Neuronal stem cell (in vitro differentiated cells): ENCODE measurements around the gene MICU1.

Experiments used
- DNase-seq: peaks from one replicate; pipeline ENCODE4 v3.0.0-alpha.2; 2013; ENCODE audit warnings: low spot score
- H2AFZ ChIP-seq: one replicate; pipeline ENCODE4 v1.6.1; 2013; ENCODE audit warnings: mild to moderate bottlenecking, low read length, inconsistent platforms
- H2AK5ac ChIP-seq: 2 replicates; pipeline ENCODE4 v1.6.1; 2013; ENCODE audit warnings: low read depth, mild to moderate bottlenecking, inconsistent platforms, low read length, moderate library complexity, mixed read lengths
- H2BK120ac ChIP-seq: 2 replicates; pipeline ENCODE4 v1.6.1; 2013; ENCODE audit warnings: low read depth, mild to moderate bottlenecking, inconsistent platforms, low read length, moderate library complexity, mixed read lengths
- H2BK12ac ChIP-seq: one replicate; pipeline ENCODE4 v1.6.1; 2013; ENCODE audit warnings: low read length, inconsistent platforms
- H2BK15ac ChIP-seq: 2 replicates; pipeline ENCODE4 v1.6.1; 2013; ENCODE audit warnings: mild to moderate bottlenecking, low read length, inconsistent platforms, mixed read lengths
- H2BK5ac ChIP-seq: one replicate; pipeline ENCODE4 v1.6.1; 2013; ENCODE audit warnings: inconsistent platforms, mild to moderate bottlenecking, low read length, moderate library complexity
- H3K14ac ChIP-seq: one replicate; pipeline ENCODE4 v1.6.1; 2013; ENCODE audit warnings: low read length, inconsistent platforms
- H3K18ac ChIP-seq: 2 replicates; pipeline ENCODE4 v1.6.1; 2013; ENCODE audit warnings: low read length, inconsistent platforms
- H3K23ac ChIP-seq: 2 replicates; pipeline ENCODE4 v1.6.1; 2013; ENCODE audit warnings: low read depth, mild to moderate bottlenecking, mixed read lengths, low read length, inconsistent platforms; ENCODE audit not compliant: poor library complexity
- H3K27ac ChIP-seq: replicated peaks from 3 replicates; pipeline ENCODE4 v1.5.1; 2013; ENCODE audit warnings: low read length, inconsistent platforms
- H3K27me3 ChIP-seq, 3 experiments: 2 replicates each; pipeline ENCODE4 v1.6.1; 2013; ENCODE audit warnings: low read length in 3 of 3, mild to moderate bottlenecking in 2 of 3, inconsistent platforms in 1 of 3, low read depth in 1 of 3, mixed read lengths in 1 of 3, moderate library complexity in 1 of 3; ENCODE audit not compliant: control insufficient read depth in 3 of 3, insufficient read depth in 3 of 3
- H3K36me3 ChIP-seq, 2 donors: replicated peaks in 1 of 2; 2 replicates each; pipeline ENCODE4 v1.6.1; 2013; ENCODE audit warnings: low read length in 2 of 2; ENCODE audit not compliant: control insufficient read depth in 2 of 2, insufficient read depth in 2 of 2
- H3K4ac ChIP-seq: 2 replicates; pipeline ENCODE4 v1.6.1; 2013; ENCODE audit warnings: inconsistent platforms, mild to moderate bottlenecking, low read length, moderate library complexity
- H3K4me1 ChIP-seq, 2 donors: 1 replicate in 1 of 2; 2 replicates in 1 of 2; pipeline ENCODE4 v1.6.1; 2013; ENCODE audit warnings: low read length in 2 of 2, low read depth in 1 of 2; ENCODE audit not compliant: control insufficient read depth in 2 of 2, insufficient read depth in 1 of 2
- H3K4me2 ChIP-seq: one replicate; pipeline ENCODE4 v1.6.1; 2013; ENCODE audit warnings: mild to moderate bottlenecking, low read length, inconsistent platforms; ENCODE audit not compliant: insufficient read depth, poor library complexity, severe bottlenecking
- H3K4me3 ChIP-seq, 2 donors: 2 replicates each; pipeline ENCODE4 v1.5.1; 2013; ENCODE audit warnings: low read length in 2 of 2, mild to moderate bottlenecking in 2 of 2, inconsistent platforms in 1 of 2, moderate library complexity in 1 of 2
- H3K79me1 ChIP-seq: one replicate; pipeline ENCODE4 v1.6.1; 2013; ENCODE audit warnings: low read depth, mild to moderate bottlenecking, inconsistent platforms, low read length, moderate library complexity
- H3K9ac ChIP-seq: one replicate; pipeline ENCODE4 v1.6.1; 2013; ENCODE audit warnings: mild to moderate bottlenecking, low read depth, low read length, inconsistent platforms; ENCODE audit not compliant: poor library complexity
- H3K9me3 ChIP-seq, 2 donors: replicated peaks in 1 of 2; 2 replicates each; pipeline versions ENCODE3 to v1.6.1; 2013; ENCODE audit warnings: low read length in 2 of 2, mild to moderate bottlenecking in 2 of 2, inconsistent platforms in 1 of 2, low read depth in 1 of 2, mixed read lengths in 1 of 2, moderate library complexity in 1 of 2; ENCODE audit not compliant: control insufficient read depth in 2 of 2, insufficient read depth in 1 of 2
- H4K8ac ChIP-seq: one replicate; pipeline ENCODE4 v1.6.1; 2013; ENCODE audit warnings: low read depth, mild to moderate bottlenecking, inconsistent platforms, low read length, moderate library complexity
- H4K91ac ChIP-seq: one replicate; pipeline ENCODE4 v1.6.1; 2013; ENCODE audit warnings: low read length, low read depth, mild to moderate bottlenecking, inconsistent platforms; ENCODE audit not compliant: poor library complexity
- WGBS, 2 donors: extraction: QIAGEN DNeasy Blood & Tissue Kit; methylation state at CpG; one replicate each; pipeline ENCODE4 v1.1.7; 2013; ENCODE audit warnings: missing lambda C conversion rate in 2 of 2, mixed read lengths in 1 of 2; ENCODE audit not compliant: insufficient read length in 2 of 2, insufficient replicate concordance in 1 of 2; ENCODE audit errors: extremely low coverage in 2 of 2; 5-methylcytosine and 5-hydroxymethylcytosine counted together

Gene MICU1

DNA sequence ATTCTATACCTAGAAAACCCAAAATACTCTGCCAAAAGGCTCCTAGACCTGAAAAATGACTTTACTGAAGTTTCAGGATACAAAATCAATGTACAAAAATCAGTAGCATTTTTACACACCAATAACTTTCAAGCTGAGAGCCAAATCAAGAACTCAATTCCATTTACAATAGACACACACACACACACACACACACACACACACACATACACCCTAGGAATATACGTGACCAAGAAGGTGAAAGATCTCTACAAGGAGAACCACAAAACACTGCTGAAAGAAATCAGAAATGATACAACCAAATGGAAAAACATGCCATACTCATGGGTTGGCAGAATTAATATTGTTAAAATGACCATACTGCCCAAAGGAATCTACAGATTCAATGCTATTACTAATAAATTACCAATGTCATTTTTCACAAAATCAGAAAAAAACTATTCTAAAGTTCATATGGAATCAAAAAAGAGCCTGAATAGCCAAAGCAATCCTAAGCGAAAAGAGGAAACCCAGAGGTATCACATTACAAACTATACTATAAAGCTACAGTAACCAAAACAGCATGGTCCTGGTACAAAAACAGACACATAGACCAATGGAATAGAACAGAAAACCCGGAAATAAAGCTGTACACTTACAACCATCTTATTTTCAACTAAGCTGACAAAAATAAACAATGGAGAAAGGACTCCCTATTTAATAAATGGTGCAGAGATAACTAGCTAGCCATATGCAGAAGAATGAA is 122.0 kb downstream of the MICU1 start:
- Histone ChIP-seq H2BK12ac (no peak overlapping the region), H3K36me3 (no peaks in the 10 kb centered on the region), H3K23ac (no peak overlapping the region), H3K27me3 (no peaks in the 10 kb centered on the region), H2BK5ac (no peak overlapping the region), H3K9me3 (peaks cover 0 to 8% of the 10 kb centered on the region in 2 donors), H2AFZ (no peak overlapping the region), H3K4me3 (no peak overlapping the region), H3K79me1 (no peaks in the 10 kb centered on the region), H4K8ac (no peak overlapping the region), H3K27ac (no peak overlapping the region), H3K4me1 (no peaks in the 10 kb centered on the region), H3K4ac (no peak overlapping the region), H3K18ac (no peak overlapping the region), H4K91ac (no peak overlapping the region), H3K14ac (no peak overlapping the region), H2BK15ac (no peak overlapping the region), H2AK5ac (no peak overlapping the region), H3K9ac (no peak overlapping the region), H2BK120ac (no peak overlapping the region), H3K4me2 (no peak overlapping the region)
- WGBS, 2 donors = no CpG with 5 or more reads among the region's 3 CpGs
- DNase-seq = no peak

DNA sequence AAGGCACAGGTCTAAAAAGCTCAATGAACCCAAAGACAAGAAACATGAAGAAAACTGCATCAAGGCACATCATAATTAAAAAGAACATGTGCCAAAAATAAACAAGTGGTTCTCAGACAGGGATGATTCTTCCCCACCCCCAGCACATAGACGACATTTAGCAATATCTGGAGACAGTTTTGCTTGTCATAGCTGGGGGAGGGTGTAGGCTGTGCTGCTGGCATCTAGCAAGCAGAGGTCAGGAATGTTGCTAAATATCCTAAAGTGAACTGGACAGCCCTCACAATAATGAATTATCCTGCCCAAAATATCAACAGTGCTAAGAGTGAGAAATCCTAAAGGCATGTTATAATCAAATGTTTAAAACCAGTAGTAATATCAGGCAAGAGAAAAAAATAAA is 122.6 kb downstream of the MICU1 start:
- Histone ChIP-seq H3K23ac (no peak overlapping the region), H3K4me3 (no peak overlapping the region), H2BK15ac (no peak overlapping the region), H2AFZ (no peak overlapping the region), H3K9ac (no peak overlapping the region), H4K91ac (no peak overlapping the region), H2AK5ac (no peak overlapping the region), H3K27me3 (no peaks in the 10 kb centered on the region), H3K79me1 (no peaks in the 10 kb centered on the region), H3K4ac (no peak overlapping the region), H2BK120ac (no peak overlapping the region), H3K36me3 (no peaks in the 10 kb centered on the region), H3K14ac (no peak overlapping the region), H4K8ac (no peak overlapping the region), H2BK5ac (no peak overlapping the region), H3K18ac (no peak overlapping the region), H2BK12ac (no peak overlapping the region), H3K4me2 (no peak overlapping the region), H3K9me3 (peaks cover 0 to 8% of the 10 kb centered on the region in 2 donors), H3K27ac (no peak overlapping the region), H3K4me1 (no peaks in the 10 kb centered on the region)
- WGBS, 2 donors = no CpG with 5 or more reads among the region's 1 CpG
- DNase-seq = no peak

DNA sequence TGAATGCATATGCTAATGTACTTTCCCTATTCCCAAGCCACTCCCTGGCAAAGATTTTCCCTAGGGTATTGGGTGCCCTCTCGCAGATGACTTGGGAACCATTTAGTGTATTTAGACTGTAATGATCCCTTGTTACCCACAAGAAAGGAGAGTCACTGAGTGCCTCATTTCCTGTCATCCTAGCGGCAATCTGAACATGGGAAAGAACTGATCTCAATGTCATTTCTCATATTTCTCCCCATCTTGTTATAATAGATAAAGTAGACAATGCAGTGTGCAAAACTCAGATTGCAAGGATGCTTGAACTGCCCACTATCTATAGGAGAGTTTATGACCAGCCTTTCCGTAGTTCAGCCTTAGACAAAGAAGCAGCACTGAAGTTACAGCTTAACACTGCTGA is 123.3 kb downstream of the MICU1 start:
- Histone ChIP-seq H3K27me3 (no peaks in the 10 kb centered on the region), H2AFZ (no peak overlapping the region), H3K4ac (no peak overlapping the region), H2AK5ac (no peak overlapping the region), H4K8ac (no peak overlapping the region), H3K36me3 (no peaks in the 10 kb centered on the region), H4K91ac (no peak overlapping the region), H2BK15ac (no peak overlapping the region), H3K79me1 (no peaks in the 10 kb centered on the region), H3K18ac (no peak overlapping the region), H2BK120ac (no peak overlapping the region), H3K9ac (no peak overlapping the region), H2BK5ac (no peak overlapping the region), H3K23ac (no peak overlapping the region), H2BK12ac (no peak overlapping the region), H3K4me3 (no peak overlapping the region), H3K9me3 (peaks cover 0 to 8% of the 10 kb centered on the region in 2 donors), H3K27ac (no peak overlapping the region), H3K14ac (no peak overlapping the region), H3K4me1 (no peaks in the 10 kb centered on the region), H3K4me2 (no peak overlapping the region)
- no peak for DNase-seq
- WGBS, 2 donors = no CpG with 5 or more reads among the region's 3 CpGs

DNA sequence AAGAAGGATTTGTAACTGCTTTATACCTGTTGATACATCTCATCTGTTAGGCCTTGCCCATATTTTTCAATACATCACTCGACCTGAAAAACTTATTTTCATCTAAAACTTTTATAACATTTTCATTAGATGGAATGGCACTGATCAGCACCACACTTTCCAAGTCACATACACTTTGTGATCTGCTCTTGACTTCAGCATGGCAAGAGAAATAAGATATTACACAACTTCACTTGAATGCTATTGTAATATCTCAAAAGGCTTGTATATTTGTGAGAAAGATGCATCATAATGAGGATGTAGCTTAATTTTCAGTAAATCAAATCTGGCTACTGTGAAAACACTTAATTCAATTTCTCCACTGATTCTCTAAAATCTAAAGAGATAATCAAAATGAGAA is 126.2 kb downstream of the MICU1 start:
- no peak overlapping the region for H3K23ac ChIP-seq
- no peak overlapping the region for H2AK5ac ChIP-seq
- H3K18ac ChIP-seq = no peak overlapping the region
- H2AFZ ChIP-seq = no peak overlapping the region
- H3K4me2 ChIP-seq = no peak overlapping the region
- H3K4me1 ChIP-seq = no peaks in the 10 kb centered on the region
- no peak for DNase-seq
- no peak overlapping the region for H4K91ac ChIP-seq
- H2BK120ac ChIP-seq = no peak overlapping the region
- peaks cover 0 to 8% of the 10 kb centered on the region in 2 donors for H3K9me3 ChIP-seq
- no peak overlapping the region for H3K9ac ChIP-seq
- no peak overlapping the region for H3K14ac ChIP-seq
- H3K27me3 ChIP-seq = no peaks in the 10 kb centered on the region
- H3K4me3 ChIP-seq = no peak overlapping the region
- no peaks in the 10 kb centered on the region for H3K79me1 ChIP-seq
- no peak overlapping the region for H2BK12ac ChIP-seq
- no peaks in the 10 kb centered on the region for H3K36me3 ChIP-seq
- H4K8ac ChIP-seq = no peak overlapping the region
- no peak overlapping the region for H3K4ac ChIP-seq
- H2BK5ac ChIP-seq = no peak overlapping the region
- no peak overlapping the region for H3K27ac ChIP-seq
- 100% methylated on average over 1 of the region's 1 CpG; no CpG with 5 or more reads in 1 of the 2 donors for WGBS, 2 donors
- H2BK15ac ChIP-seq = no peak overlapping the region
